Liver (tissue), 2 donors: ENCODE data around the gene KRT37.

ENCODE experiments used
- CTCF ChIP-seq: fragments of 150-350 bp; IDR thresholded peaks from 2 replicates; pipeline ENCODE4 v1.5.1; 2017; ENCODE audit warnings: improper control_type of control experiment, low read depth, low read length; ENCODE audit not compliant: missing input control
- MAX ChIP-seq: IDR thresholded peaks from 2 replicates; pipeline ENCODE4 v1.6.1; 2016; ENCODE audit warnings: antibody characterized with exemption
- REST ChIP-seq: IDR thresholded peaks from 2 replicates; pipeline ENCODE4 v1.6.1; 2016; ENCODE audit warnings: antibody characterized with exemption, mild to moderate bottlenecking
- donor health status: healthy.

- TF ChIP-seq CTCF: no peak
- TF ChIP-seq MAX: no peak
- no peak for TF ChIP-seq REST
Observed at GRCh38 chr17:41421617-41422016, 2.8 kb downstream of the KRT37 start.
